HepG2 (cell line): ENCODE results near the gene RHBDL1. TPM values are rescaled to one million over a fixed set of nuclear protein-coding genes. Genes with fewer than 3 reads are reported as not detected.

Experiments
- AGO2 ChIP-seq: fragments of 200-400 bp; formaldehyde crosslinking; optimal IDR thresholded peaks from 2 replicates; pipeline ENCODE3; 2017; ENCODE audit warnings: mild to moderate bottlenecking, low read depth, low read length, moderate library complexity
- CEBPG ChIP-seq: IDR thresholded peaks from 2 replicates; pipeline ENCODE4 v1.6.1; 2016
- GATA4 ChIP-seq: sonication (generic); IDR thresholded peaks from 2 replicates; pipeline ENCODE4 v1.6.1; 2016; ENCODE audit warnings: antibody characterized with exemption, low read depth, borderline replicate concordance
- GMEB1 ChIP-seq: sonication (generic); formaldehyde crosslinking; IDR thresholded peaks from 2 replicates; pipeline ENCODE4 v1.5.1; 2020; ENCODE audit warnings: missing genetic modification reagents, mild to moderate bottlenecking, borderline replicate concordance
- KDM3A ChIP-seq: IDR thresholded peaks from 2 replicates; pipeline ENCODE4 v1.6.1; 2018; ENCODE audit warnings: low read depth, missing compliant biosample characterization
- MIER3 ChIP-seq: IDR thresholded peaks from 2 replicates; pipeline ENCODE4 v1.6.1; 2016; ENCODE audit warnings: missing compliant biosample characterization, borderline replicate concordance
- PRDM10 ChIP-seq: sonication (generic); formaldehyde crosslinking; IDR thresholded peaks from 2 replicates; pipeline ENCODE4 v1.4.0; 2020; ENCODE audit warnings: low read depth, missing genetic modification reagents
- SP5 ChIP-seq: IDR thresholded peaks from 2 replicates; pipeline ENCODE4 v1.6.1; 2016; ENCODE audit warnings: low read depth, borderline replicate concordance
- TBX3 ChIP-seq: fragments of 450-650 bp; IDR thresholded peaks from 2 replicates; pipeline ENCODE4 v1.6.1; 2017; ENCODE audit warnings: antibody characterized with exemption, mild to moderate bottlenecking, inconsistent platforms, borderline replicate concordance
- TFE3 ChIP-seq: IDR thresholded peaks from 2 replicates; pipeline ENCODE4 v1.6.1; 2016
- ZBTB1 ChIP-seq: sonication (generic); formaldehyde crosslinking; IDR thresholded peaks from 2 replicates; pipeline ENCODE4 v1.4.0; 2020; ENCODE audit warnings: missing genetic modification reagents, borderline replicate concordance
- ZBTB37 ChIP-seq: sonication (generic); formaldehyde crosslinking; IDR thresholded peaks from 2 replicates; pipeline ENCODE4 v1.4.0; 2020; ENCODE audit warnings: mild to moderate bottlenecking, missing genetic modification reagents
- ZKSCAN8 ChIP-seq: IDR thresholded peaks from 2 replicates; pipeline ENCODE4 v1.6.1; 2016; ENCODE audit warnings: borderline replicate concordance, missing genetic modification reagents, missing compliant biosample characterization
- ZNF207 ChIP-seq: fragments of 450-650 bp; IDR thresholded peaks from 2 replicates; pipeline ENCODE4 v1.6.1; 2016; ENCODE audit warnings: antibody characterized with exemption, borderline replicate concordance
- ZNF253 ChIP-seq: sonication (generic); formaldehyde crosslinking; IDR thresholded peaks from 2 replicates; pipeline ENCODE4 v1.8.0; 2022; ENCODE audit warnings: mild to moderate bottlenecking, missing genetic modification reagents, borderline replicate concordance
- ZNF292 ChIP-seq: sonication (generic); formaldehyde crosslinking; IDR thresholded peaks from 2 replicates; pipeline ENCODE4 v1.8.1; 2022; ENCODE audit warnings: mild to moderate bottlenecking, low read depth, missing genetic modification reagents, borderline replicate concordance
- ZNF335 ChIP-seq: sonication (generic); formaldehyde crosslinking; IDR thresholded peaks from 2 replicates; pipeline ENCODE4 v1.4.0; 2020; ENCODE audit warnings: missing genetic modification reagents
- ZNF510 ChIP-seq: sonication (generic); formaldehyde crosslinking; IDR thresholded peaks from 2 replicates; pipeline ENCODE4 v1.4.0; 2020; ENCODE audit warnings: low read depth, mild to moderate bottlenecking, missing genetic modification reagents
- ZNF781 ChIP-seq: sonication (generic); formaldehyde crosslinking; IDR thresholded peaks from 2 replicates; pipeline ENCODE4 v1.5.1; 2020; ENCODE audit warnings: borderline replicate concordance, mild to moderate bottlenecking, missing genetic modification reagents; ENCODE audit errors: not compliant biosample characterization
- ZNF83 ChIP-seq: sonication (generic); formaldehyde crosslinking; IDR thresholded peaks from 2 replicates; pipeline ENCODE4 v1.4.0; 2020; ENCODE audit warnings: missing genetic modification reagents, mild to moderate bottlenecking, borderline replicate concordance
- ZNF879 ChIP-seq: sonication (generic); formaldehyde crosslinking; IDR thresholded peaks from 2 replicates; pipeline ENCODE4 v1.8.1; 2023; ENCODE audit warnings: missing genetic modification reagents
- polyA plus RNA-seq, 8 experiments: library from polyadenylated mRNA; depleted of rRNA in 3 of 8; stranded (reverse) in 7 of 8; unstranded in 1 of 8; fragments of >200 nt; fragmentation: Illumina TruSeq in 4 of 8; extraction: Trizol in 4 of 8; gene quantifications; 2 replicates each; pipeline versions ENCODE4 v1.2.1 to v1.2.3, GENCODE V29; 2011 to 2016; ENCODE audit warnings: low read depth in 4 of 8, missing spikeins in 1 of 8, mixed read lengths in 1 of 8; ENCODE audit not compliant: insufficient read depth in 1 of 8
- total RNA-seq, 5 experiments: library from RNA; depleted of rRNA; stranded (reverse); fragments of >200 nt; fragmentation: Illumina TruSeq; extraction: Trizol; gene quantifications; 2 replicates each; pipeline ENCODE4 v1.2.3, GENCODE V29; 2016; ENCODE audit warnings: low read depth in 1 of 5

Gene RHBDL1
- total and polyA plus RNA-seq, 2 of the 13 experiments (the other 11 are each of a cell fraction or from before 2014, with no cell fraction given) = 1.8 to 3.8 TPM

- TF ChIP-seq ZNF879 = no peak
- TF ChIP-seq ZNF253 (CRISPR knock-in tag) = no peak
- TF ChIP-seq CEBPG (CRISPR knock-in tag) = peak; percentile 82
- no peak for TF ChIP-seq ZNF510
- TF ChIP-seq ZKSCAN8 (CRISPR knock-in tag) = no peak
- peak; percentile 45; the same call in 1 of the 2 replicates for TF ChIP-seq TFE3 (CRISPR knock-in tag)
- no peak for TF ChIP-seq PRDM10
- peak; percentile 47 for TF ChIP-seq ZNF781 (CRISPR knock-in tag)
- no peak for TF ChIP-seq ZNF292 (CRISPR knock-in tag)
- no peak for TF ChIP-seq ZNF207
- no peak for TF ChIP-seq ZBTB1 (CRISPR knock-in tag)
- TF ChIP-seq KDM3A (CRISPR knock-in tag) = no peak
- TF ChIP-seq GMEB1 (CRISPR knock-in tag) = no peak
- TF ChIP-seq SP5 (CRISPR knock-in tag) = peak; percentile 52
- TF ChIP-seq ZNF83 (CRISPR knock-in tag) = no peak
- no peak for TF ChIP-seq MIER3
- peak; percentile 95 for TF ChIP-seq AGO2
- TF ChIP-seq ZNF335 = no peak
- TF ChIP-seq GATA4 = no peak
- no peak for TF ChIP-seq TBX3
- no peak for TF ChIP-seq ZBTB37 (CRISPR knock-in tag)
Measured at GRCh38 chr16:645852-646678, 29.4 kb upstream of the RHBDL1 start (continued).
